GM12874 (cell line): Measurements from ENCODE around the gene PPP1R26.

Experiments used
- CTCF ChIP-seq: IDR thresholded peaks from 2 replicates; pipeline ENCODE4 v1.5.1; 2011; ENCODE audit warnings: low read depth, mild to moderate bottlenecking, control low read depth, low read length, moderate library complexity; ENCODE audit not compliant: insufficient read depth

PPP1R26 gene

GRCh38 chr9:135447126-135447525 lies 32.5 kb upstream of the PPP1R26 start:
- no peak for TF ChIP-seq CTCF

DNA sequence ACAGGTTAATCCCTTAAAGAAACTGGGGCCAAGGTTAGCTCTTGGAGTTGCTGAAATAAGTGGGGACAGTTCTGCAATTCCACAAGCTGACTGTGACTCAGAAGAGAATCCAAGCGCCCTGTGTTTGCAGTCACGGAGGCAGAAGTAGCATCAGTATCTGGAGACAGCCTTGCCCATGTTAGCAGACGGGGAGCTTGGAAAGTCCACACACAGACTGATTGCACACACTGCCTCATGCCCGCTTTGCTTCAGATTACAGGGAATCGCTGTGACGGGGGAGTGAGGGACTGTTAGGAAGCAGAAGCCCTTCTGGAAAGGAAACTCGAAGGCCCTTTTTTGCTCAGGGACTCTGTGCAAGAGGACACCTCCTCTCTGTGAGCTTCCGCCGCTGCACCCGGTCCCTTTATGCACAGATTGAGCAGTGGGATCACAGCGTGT lies 30.9 kb upstream of the PPP1R26 start:
- TF ChIP-seq CTCF, result no peak

GRCh38 chr9:135450956-135451355 lies 28.6 kb upstream of the PPP1R26 start:
- no peak for TF ChIP-seq CTCF

DNA sequence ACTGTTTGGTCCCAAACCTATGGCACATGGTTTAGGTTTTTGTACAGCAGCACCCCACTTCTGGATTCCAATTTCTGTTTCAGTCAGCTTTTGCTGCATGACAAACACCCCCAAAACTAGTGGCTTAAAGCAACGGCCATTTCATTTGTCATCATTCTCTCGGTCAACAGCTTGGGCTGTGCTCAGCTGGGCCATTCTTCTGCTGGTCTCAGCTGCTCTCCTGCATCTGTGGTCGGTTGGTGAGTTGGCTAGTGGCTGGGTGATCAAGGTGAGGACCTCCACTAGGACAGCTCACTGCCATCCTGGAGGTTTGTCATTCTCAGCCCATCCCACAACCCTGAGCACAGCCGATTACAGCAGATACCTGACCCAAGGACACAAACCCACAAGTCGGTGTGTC lies 24.8 kb upstream of the PPP1R26 start:
- TF ChIP-seq CTCF, result no peak

DNA sequence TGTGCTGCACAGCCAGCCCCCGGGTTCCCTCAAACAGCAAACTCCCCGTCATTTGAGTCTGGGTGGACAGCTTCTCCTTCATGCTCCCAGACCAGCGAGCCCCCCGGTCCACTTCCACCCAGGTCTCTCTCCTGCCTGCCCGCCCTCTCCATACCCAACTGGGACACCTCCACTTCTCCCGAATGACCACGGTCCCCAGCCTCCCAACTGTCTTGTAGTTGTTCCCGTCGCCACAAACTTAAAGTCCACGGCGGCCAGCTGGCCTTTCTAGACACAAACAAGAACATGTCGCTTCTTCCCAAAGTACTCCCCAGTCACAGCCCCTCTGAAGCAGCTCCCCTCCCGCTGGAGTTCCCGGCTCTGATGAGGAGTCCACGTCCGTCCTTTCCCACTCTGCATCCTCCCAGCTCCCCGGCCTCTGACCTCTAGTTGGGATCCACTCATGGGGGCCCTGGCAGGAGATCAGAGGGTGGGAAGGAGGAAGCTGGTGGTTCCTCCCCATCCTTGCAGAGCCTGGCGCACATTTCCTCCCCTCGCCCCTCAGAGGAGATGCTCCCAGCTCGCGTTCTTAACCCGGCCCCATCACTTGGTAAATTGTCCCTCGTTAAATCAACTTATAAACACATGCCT lies 24.1 kb upstream of the PPP1R26 start:
- no peak for TF ChIP-seq CTCF

DNA sequence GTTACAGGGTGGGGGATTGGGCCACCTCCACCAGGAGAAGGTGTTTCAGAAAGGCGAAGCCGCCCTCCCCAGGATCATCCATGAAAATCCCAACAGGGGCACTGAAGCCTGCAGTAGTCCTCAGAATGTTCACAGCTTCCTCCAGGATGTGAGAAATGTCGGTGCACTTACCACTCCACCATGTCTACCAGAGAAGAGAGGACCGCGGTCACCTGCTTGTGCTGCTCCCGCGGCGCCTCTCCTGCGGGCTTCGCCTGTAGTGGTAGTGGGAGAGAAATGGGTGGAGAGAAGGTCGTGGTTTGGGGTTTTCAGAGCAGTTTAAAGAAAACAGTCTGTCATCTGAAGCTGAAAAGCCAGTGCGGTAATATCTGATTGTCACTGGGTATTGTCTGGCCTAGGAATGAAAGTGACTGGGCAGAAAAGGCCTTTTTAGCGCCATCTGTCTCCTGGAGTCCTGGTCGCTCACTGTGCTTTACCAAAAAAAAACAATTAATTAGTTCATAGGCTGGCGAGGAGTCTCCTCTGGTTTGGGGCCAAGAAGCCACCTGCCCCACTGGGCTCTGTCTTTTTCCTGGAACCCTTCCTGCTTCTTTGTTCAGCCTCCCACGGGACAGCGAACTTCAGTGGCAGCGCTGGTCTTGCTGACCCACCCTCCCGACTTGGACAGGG lies 23.0 kb upstream of the PPP1R26 start:
- no peak for TF ChIP-seq CTCF

GRCh38 chr9:135461936-135462335 lies 17.6 kb upstream of the PPP1R26 start:
- TF ChIP-seq CTCF, result no peak
